NK-92 (cell line): ENCODE measurements around the gene KDM4B.

Source experiments
- DNase-seq: peaks from one replicate; lab custom pipeline; 2025; ENCODE audit not compliant: unreplicated experiment; lab: John Stamatoyannopoulos, UW

KDM4B gene

DNA sequence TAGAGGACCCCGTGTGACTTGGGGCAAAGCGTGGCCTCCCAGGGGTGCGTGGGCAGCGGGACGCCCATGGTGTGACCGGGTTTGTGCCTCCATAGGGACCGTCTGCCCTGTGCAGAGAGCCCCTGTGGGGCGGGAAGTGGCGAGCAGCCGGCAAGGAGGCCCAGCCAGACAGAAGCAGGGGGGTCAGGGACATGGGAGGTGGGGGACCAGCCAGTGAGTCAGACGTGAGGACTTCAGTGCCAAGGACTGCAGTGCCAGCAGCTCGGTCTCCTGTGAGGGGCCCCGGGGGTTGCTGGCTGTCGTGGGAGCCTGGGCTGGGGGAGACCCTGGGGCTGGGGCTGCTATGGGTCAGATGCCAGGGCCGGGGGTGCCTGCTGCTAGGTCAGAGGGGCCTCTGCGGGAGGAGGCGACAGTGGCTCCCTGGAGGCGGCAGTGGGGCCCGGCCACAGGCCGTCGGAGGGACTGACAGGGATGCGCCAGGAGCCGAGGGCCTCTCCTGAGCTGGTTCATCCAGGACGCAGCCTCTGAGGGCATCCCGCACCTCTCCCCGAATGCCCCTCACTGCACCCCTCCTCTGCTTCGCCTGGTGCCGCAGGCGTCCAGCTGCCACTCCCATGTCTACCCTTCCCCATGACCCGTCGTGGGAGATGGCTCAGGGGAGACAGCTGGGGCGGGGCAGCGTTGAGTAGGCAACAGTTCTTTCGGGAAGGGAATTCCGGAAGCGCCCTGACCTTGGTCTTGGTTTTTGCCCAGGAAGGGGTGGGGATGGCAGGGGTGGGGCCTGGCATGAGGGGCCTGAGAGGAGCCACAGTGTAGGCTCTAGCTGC is 80.0 kb downstream of the KDM4B start:
- DNase-seq = no peak

DNA sequence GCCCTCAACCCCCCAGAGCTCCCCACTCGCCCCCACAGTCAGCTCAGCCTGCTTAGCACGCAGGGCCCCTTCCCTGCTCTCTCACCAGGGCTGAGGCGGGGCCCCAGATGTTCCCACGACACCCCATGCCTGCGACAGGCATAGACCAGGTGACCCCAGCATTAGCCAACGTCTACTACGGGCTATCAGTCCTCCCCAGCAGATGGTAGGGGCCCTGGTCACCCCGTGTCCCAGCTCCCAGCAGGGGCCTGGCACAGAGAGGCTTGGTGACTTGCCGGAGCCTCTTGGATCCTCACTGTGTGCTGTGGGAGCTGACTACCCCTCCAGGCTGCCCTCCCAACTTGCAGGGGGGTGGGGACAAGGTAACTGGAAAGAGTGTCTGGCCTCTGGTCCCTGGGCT is 80.6 kb downstream of the KDM4B start:
- no peak for DNase-seq

DNA sequence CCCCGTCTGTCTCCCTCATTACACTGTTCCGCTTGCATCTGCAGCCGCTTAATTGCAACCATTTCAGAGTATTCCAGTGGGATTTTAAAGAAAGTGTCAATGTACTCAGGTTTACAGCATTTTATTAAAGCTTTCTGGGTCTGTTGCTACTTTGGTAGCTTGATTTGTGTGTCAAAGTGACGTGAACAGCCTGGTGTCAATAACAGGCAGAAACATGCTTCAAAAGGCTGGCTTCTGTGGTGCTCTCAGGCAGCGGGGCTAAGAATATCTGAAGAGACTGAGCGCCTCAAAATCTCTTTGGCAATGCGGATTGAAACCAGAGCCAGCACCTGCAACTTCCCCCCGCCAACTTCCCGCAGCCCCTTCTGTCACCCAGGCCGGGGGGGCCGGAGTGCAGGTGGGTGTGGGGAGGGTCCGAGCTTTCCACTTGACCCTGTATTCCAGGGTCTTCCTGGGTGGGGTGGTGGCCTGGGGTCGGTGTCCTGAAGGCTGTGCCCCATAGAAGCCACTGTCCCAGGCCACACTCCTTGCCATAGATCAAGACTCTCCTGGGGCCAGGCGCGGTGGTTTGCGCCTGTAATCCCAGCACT is 81.2 kb downstream of the KDM4B start:
- no peak for DNase-seq

DNA sequence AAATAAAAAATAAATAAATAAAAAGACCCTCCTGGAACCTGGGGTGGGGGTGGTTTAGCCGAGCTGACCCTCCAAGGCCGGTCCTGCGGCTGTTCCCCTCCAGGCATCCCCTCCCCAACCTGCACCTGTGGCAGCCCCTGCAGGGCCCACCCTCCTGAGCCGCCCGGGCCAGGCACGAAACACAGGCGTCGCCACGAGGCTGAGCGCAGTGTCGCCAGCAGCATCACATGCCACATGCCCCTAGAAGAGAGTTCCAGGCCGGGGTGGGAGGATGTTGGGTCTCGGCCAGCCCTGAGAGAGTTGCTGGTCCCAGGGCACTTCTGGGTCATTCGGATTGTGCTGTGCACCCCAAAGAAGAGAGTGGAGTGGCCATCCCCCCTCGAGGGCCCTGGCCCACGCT is 82.0 kb downstream of the KDM4B start:
- DNase-seq = no peak

- DNase-seq = no peak
Observed at GRCh38 chr19:5051619-5052018, 82.7 kb downstream of the KDM4B start.

GRCh38 chr19:5052515-5052914 is 83.6 kb downstream of the KDM4B start:
- no peak for DNase-seq

DNA sequence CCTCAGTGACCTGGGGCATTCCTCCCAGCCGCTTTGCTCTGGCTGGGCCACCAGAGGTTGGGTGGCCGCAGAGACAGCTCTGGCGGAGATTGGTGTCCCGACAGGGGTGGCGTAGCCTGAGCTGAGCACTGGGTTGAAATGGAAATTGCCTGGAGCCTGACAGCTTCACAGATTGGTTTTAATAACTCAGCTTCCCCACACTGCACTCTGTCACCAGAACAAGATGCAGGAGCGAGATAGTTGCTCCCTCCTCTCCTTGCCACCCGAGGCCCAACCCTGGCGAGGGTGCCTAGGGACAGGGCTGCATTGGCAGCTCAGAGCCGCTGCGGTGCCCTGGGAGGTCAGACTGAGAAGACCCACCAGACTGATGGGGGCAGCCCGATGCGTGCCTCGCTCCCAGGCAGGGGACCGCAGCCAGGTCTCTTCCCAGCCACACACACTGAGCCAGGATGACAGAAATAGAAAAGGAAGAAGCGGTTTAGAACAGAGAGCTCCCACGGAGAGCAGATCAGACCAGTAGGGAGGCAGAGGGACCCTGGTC is 84.1 kb downstream of the KDM4B start:
- DNase-seq = no peak

GRCh38 chr19:5053661-5054060 is 84.7 kb downstream of the KDM4B start:
- no peak for DNase-seq

- no peak for DNase-seq
Observed at GRCh38 chr19:5054551-5055456, 85.9 kb downstream of the KDM4B start.

DNA sequence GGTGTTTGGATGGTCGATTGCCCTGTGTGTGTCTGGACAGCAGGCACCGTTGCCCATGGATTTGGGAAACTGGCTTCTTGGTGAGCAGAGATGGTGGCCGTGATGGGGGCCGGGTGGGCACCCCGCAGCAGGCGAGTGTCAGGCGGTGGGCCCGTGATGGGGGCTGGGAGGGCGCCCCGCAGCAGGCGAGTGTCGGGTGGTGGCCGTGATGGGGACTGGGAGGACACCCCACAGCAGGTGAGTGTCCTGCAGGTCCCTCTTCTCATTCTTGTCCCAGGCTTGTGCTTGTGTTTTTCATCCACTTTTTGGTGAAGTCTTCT is 86.5 kb downstream of the KDM4B start:
- DNase-seq = no peak

DNA sequence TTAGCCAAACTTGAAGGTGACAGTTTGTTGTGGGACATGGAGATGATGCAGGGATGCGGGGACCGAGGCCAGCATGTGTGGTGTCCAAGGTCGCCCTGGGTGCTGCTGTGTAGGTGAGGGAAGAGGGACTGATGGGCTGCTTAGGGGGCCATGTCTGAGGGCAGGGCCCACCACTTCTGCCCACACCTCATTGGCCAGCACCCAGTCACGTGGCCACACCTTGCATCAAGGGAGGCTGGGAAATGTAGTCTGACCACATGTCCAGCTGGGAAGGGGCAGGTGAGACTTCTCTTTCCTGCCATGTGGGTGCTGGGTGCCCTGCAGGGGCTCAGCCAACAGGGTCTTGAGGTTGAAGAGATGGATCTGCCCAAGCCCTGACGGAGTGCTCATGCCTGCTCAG is 88.9 kb downstream of the KDM4B start:
- no peak for DNase-seq

GRCh38 chr19:5058521-5059212 is 89.8 kb downstream of the KDM4B start:
- DNase-seq = no peak

DNA sequence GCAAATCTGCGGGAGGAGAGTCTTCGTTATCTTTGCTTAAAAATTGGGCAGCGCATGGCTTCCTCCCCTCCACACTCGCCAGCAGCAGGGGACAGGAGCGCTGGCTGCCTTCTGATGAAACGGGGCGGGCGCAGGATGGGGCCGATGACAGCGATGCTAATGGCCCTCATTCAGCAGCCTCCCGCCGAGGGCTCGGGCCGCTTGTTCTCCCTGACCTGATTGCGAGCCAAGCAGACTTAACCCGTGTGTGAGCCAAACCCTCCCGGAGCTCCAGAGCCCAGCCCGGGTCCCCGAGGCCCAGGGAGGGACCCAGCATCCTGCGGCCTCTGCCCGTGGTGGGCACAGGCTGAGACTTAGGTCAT is 90.3 kb downstream of the KDM4B start:
- DNase-seq = no peak

- no peak for DNase-seq
Observed at GRCh38 chr19:5059793-5060192, 90.9 kb downstream of the KDM4B start.

GRCh38 chr19:5062195-5062594 is 93.3 kb downstream of the KDM4B start:
- no peak for DNase-seq

DNA sequence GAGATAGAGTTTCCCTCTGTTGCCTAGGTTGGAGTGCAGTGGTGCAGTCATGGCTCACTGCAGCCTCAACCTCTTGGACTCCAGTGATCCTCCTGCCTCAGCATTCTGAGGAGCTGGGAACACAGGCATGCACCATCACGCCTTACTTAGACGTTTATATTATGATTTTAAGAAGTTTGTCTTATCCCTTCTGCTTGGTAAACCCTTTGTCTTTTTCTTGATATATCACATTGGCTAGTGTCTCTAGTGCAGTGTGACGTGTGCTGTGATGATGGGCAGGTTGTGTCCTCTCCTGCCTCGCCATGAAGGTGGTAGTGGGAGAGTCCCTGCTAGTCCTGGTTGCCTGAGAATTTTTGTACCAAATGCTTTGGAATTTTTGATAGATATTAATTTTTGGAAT is 93.9 kb downstream of the KDM4B start:
- DNase-seq = no peak

GRCh38 chr19:5063873-5064645 is 95.1 kb downstream of the KDM4B start:
- DNase-seq = no peak

- DNase-seq = no peak
Observed at GRCh38 chr19:5064896-5065295, 96.0 kb downstream of the KDM4B start.

DNA sequence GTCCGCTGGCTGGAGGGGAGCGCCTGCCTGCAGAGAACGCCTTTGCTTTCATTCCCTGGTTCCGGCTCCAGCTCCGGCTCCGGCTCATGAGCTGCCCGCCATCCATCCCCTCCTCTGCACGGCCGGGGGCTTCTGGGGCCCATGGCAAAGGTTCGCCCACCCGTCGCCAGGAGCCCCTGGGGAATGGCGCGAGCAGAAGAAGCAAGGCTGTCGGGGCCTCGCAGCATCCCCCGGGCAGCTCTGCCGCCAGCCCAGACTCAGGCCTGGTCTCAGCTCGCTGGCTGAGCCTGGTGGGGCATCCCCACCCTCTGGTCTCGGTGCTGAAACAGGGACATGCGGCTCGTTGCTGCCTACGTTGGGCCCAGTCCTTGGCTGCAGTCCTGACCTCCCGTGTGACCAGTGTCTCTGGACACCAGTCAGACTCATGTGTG is 96.8 kb downstream of the KDM4B start:
- no peak for DNase-seq

GRCh38 chr19:5066768-5067167 is 97.9 kb downstream of the KDM4B start:
- no peak for DNase-seq
